H1 (cell line): ENCODE data around the gene MOB3C. TPM values are rescaled to one million over a fixed set of nuclear protein-coding genes. Genes with fewer than 3 reads are reported as not detected.

Experiments
- CTCF ChIA-PET: fragments of 300-600 bp; sonication (Branson Sonifier 250); formaldehyde crosslinking; loops from one replicate; lab custom pipeline; 2021; ENCODE audit not compliant: partially characterized antibody; lab: Charles Lee
- POLR2A ChIA-PET: fragments of 300-600 bp; sonication (Branson Sonifier 250); formaldehyde crosslinking; loops from one replicate; lab custom pipeline; 2021; ENCODE audit warnings: inconsistent platforms; ENCODE audit not compliant: partially characterized antibody; lab: Charles Lee
- DNase-seq, 2 experiments: peaks; one replicate each; pipeline versions ENCODE4 v3.0.0 to v3.0.0-alpha.2; 2010 to 2022; ENCODE audit warnings: low spot score in 2 of 2, low read depth in 1 of 2, mixed read lengths in 1 of 2
- FAIRE-seq: peaks from 2 replicates; lab custom pipeline; 2011; peaks lifted over from hg19 to GRCh38; lab: Jason Lieb, UNC
- H2AFZ ChIP-seq: 2 replicates; pipeline ENCODE4 v1.8.1; 2012; ENCODE audit warnings: low read length, inconsistent platforms
- H2AK5ac ChIP-seq: 2 replicates; pipeline ENCODE4 v1.6.1; 2013; ENCODE audit warnings: low read depth, low read length
- H2BK120ac ChIP-seq: replicated peaks from 2 replicates; pipeline ENCODE3; 2013; ENCODE audit warnings: low read depth, low read length, inconsistent platforms
- H2BK12ac ChIP-seq: 2 replicates; pipeline ENCODE4 v1.6.1; 2013; ENCODE audit warnings: low read depth, low read length
- H2BK15ac ChIP-seq: 2 replicates; pipeline ENCODE4 v1.6.1; 2013; ENCODE audit warnings: low read length
- H2BK20ac ChIP-seq: 2 replicates; pipeline ENCODE4 v1.6.1; 2013; ENCODE audit warnings: low read length
- H2BK5ac ChIP-seq: 2 replicates; pipeline ENCODE4 v1.6.1; 2013; ENCODE audit warnings: low read depth, low read length
- H3K14ac ChIP-seq: 2 replicates; pipeline ENCODE4 v1.6.1; 2013; ENCODE audit warnings: inconsistent platforms; ENCODE audit not compliant: insufficient read length
- H3K18ac ChIP-seq: 2 replicates; pipeline ENCODE4 v1.6.1; 2013; ENCODE audit warnings: low read length; ENCODE audit errors: extremely low read depth
- H3K23ac ChIP-seq: 2 replicates; pipeline ENCODE4 v1.6.1; 2013; ENCODE audit warnings: inconsistent platforms; ENCODE audit not compliant: insufficient read length
- H3K23me2 ChIP-seq: 2 replicates; pipeline ENCODE4 v1.6.1; 2013; ENCODE audit warnings: low read depth, low read length
- H3K27ac ChIP-seq: 2 replicates; pipeline ENCODE4 v1.6.1; 2011; ENCODE audit warnings: low read depth, low read length, inconsistent platforms
- H3K27me3 ChIP-seq, 4 experiments: replicated peaks in 1 of 4; 1 replicate in 1 of 4; 2 replicates in 3 of 4; pipeline versions ENCODE4 v1.6.1 to v1.8.1; 2011 to 2013; ENCODE audit warnings: low read length in 3 of 4, mild to moderate bottlenecking in 3 of 4, inconsistent platforms in 2 of 4, mixed read lengths in 2 of 4, moderate library complexity in 1 of 4; ENCODE audit not compliant: control insufficient read depth in 3 of 4, insufficient read depth in 3 of 4; ENCODE audit errors: extremely low read depth in 1 of 4
- H3K36me3 ChIP-seq, 4 experiments: 2 replicates each; pipeline versions ENCODE4 v1.6.1 to v1.8.1; 2011 to 2013; ENCODE audit warnings: mild to moderate bottlenecking in 4 of 4, low read length in 3 of 4, moderate library complexity in 2 of 4, control low read depth in 1 of 4, inconsistent platforms in 1 of 4; ENCODE audit not compliant: insufficient read depth in 4 of 4, control insufficient read depth in 2 of 4
- H3K4ac ChIP-seq: replicated peaks from 2 replicates; pipeline ENCODE3; 2013; ENCODE audit warnings: low read length, low read depth, mixed read lengths, inconsistent platforms; ENCODE audit not compliant: insufficient read length
- H3K4me1 ChIP-seq, 4 experiments: replicated peaks in 1 of 4; 1 replicate in 1 of 4; 2 replicates in 3 of 4; pipeline versions ENCODE4 v1.6.1 to v1.8.1; 2011 to 2013; ENCODE audit warnings: low read length in 3 of 4, inconsistent platforms in 2 of 4, mixed read lengths in 1 of 4; ENCODE audit not compliant: insufficient read depth in 4 of 4, control insufficient read depth in 3 of 4
- H3K4me2 ChIP-seq, 2 experiments: 2 replicates each; pipeline versions ENCODE4 v1.6.1 to v1.8.1; 2011 to 2013; ENCODE audit warnings: low read depth in 2 of 2, low read length in 2 of 2, control low read depth in 1 of 2, inconsistent platforms in 1 of 2, mild to moderate bottlenecking in 1 of 2; ENCODE audit not compliant: insufficient read depth in 1 of 2
- H3K4me3 ChIP-seq, 4 experiments: fragments of 200-600, 300-600 bp in 1 of 4; sonication (generic), shearing (Covaris generic), sonication (Bioruptor Twin) in 1 of 4; 2 replicates each; pipeline versions ENCODE4 v1.5.1 to v1.8.1; 2011 to 2016; ENCODE audit warnings: low read length in 4 of 4, low read depth in 3 of 4, control low read depth in 2 of 4, inconsistent platforms in 2 of 4, mild to moderate bottlenecking in 2 of 4, mixed read lengths in 1 of 4, moderate library complexity in 1 of 4; ENCODE audit not compliant: insufficient read depth in 2 of 4; ENCODE audit errors: extremely low read depth in 1 of 4
- H3K56ac ChIP-seq: replicated peaks from 2 replicates; pipeline ENCODE3; 2013; ENCODE audit warnings: low read depth, mild to moderate bottlenecking, mixed read lengths, low read length, inconsistent platforms; ENCODE audit not compliant: insufficient read length
- H3K79me1 ChIP-seq: 2 replicates; pipeline ENCODE4 v1.6.1; 2013; ENCODE audit warnings: low read depth, low read length, control low read depth
- H3K79me2 ChIP-seq, 2 experiments: 2 replicates each; pipeline versions ENCODE4 v1.6.1 to v1.8.1; 2012 to 2013; ENCODE audit warnings: low read length in 2 of 2, mild to moderate bottlenecking in 2 of 2, inconsistent platforms in 1 of 2; ENCODE audit not compliant: insufficient read depth in 2 of 2, control insufficient read depth in 1 of 2
- H3K9ac ChIP-seq, 4 experiments: replicated peaks in 1 of 4; 1 replicate in 1 of 4; 2 replicates in 3 of 4; pipeline versions ENCODE4 v1.6.1 to v1.8.1; 2011 to 2013; ENCODE audit warnings: low read depth in 3 of 4, low read length in 3 of 4, control low read depth in 2 of 4, mild to moderate bottlenecking in 2 of 4, moderate library complexity in 2 of 4, inconsistent platforms in 1 of 4; ENCODE audit errors: extremely low read depth in 1 of 4
- H3K9me3 ChIP-seq, 2 experiments: 2 replicates each; pipeline versions ENCODE4 v1.6.1 to v1.8.1; 2012 to 2013; ENCODE audit warnings: mild to moderate bottlenecking in 2 of 2, moderate library complexity in 2 of 2, control low read depth in 1 of 2, inconsistent platforms in 1 of 2, low read depth in 1 of 2, low read length in 1 of 2, mixed read lengths in 1 of 2; ENCODE audit not compliant: insufficient read depth in 2 of 2
- H4K20me1 ChIP-seq, 2 experiments: replicated peaks in 1 of 2; 2 replicates each; pipeline versions ENCODE3 to v1.8.1; 2011 to 2013; ENCODE audit warnings: inconsistent platforms in 2 of 2, low read length in 2 of 2, mild to moderate bottlenecking in 1 of 2; ENCODE audit not compliant: insufficient read depth in 2 of 2, control insufficient read depth in 1 of 2
- H4K5ac ChIP-seq: 2 replicates; pipeline ENCODE4 v1.6.1; 2013; ENCODE audit warnings: low read length, low read depth, mixed read lengths, inconsistent platforms; ENCODE audit not compliant: insufficient read length
- H4K8ac ChIP-seq: 2 replicates; pipeline ENCODE4 v1.8.0; 2013; ENCODE audit warnings: mild to moderate bottlenecking, moderate library complexity, low read length, inconsistent platforms; ENCODE audit not compliant: insufficient read depth; ENCODE audit errors: extremely low read depth
- H4K91ac ChIP-seq: replicated peaks from 2 replicates; pipeline ENCODE3; 2013; ENCODE audit warnings: low read length, mixed read lengths, inconsistent platforms; ENCODE audit not compliant: insufficient read length
- CBX5 ChIP-seq: fragments of 300-800, 300-1000 bp; sonication (generic); IDR thresholded peaks from 2 replicates; pipeline ENCODE4 v1.7.1; 2016; ENCODE audit warnings: antibody characterized with exemption, low read length, low read depth
- CREB1 ChIP-seq: IDR thresholded peaks from 2 replicates; pipeline ENCODE4 v1.6.1; 2012; ENCODE audit warnings: inconsistent platforms
- EGR1 ChIP-seq: IDR thresholded peaks from 2 replicates; pipeline ENCODE4 v1.6.1; 2011; ENCODE audit warnings: low read depth, low read length, borderline replicate concordance
- EZH2 ChIP-seq: fragments of 200-600 bp; sonication (generic); IDR thresholded peaks from 2 replicates; pipeline ENCODE4 v1.7.1; 2012; ENCODE audit warnings: low read depth, mild to moderate bottlenecking, moderate library complexity, low read length, inconsistent platforms; ENCODE audit not compliant: severe bottlenecking
- MAFK ChIP-seq: IDR thresholded peaks from 2 replicates; pipeline ENCODE4 v1.6.1; 2012; ENCODE audit warnings: low read depth, mild to moderate bottlenecking, improper control_type of control experiment, low read length
- RBBP5 ChIP-seq: IDR thresholded peaks from 2 replicates; pipeline ENCODE4 v1.7.1; 2012; ENCODE audit warnings: low read depth, mild to moderate bottlenecking, inconsistent platforms, low read length, moderate library complexity, borderline replicate concordance
- RNF2 ChIP-seq: fragments of 200-900, 300-1000 bp; sonication (generic); IDR thresholded peaks from 2 replicates; pipeline ENCODE4 v1.7.1; 2016; ENCODE audit warnings: borderline replicate concordance, low read depth, mild to moderate bottlenecking, antibody characterized with exemption, low read length; ENCODE audit not compliant: poor library complexity, severe bottlenecking; ENCODE audit errors: missing control alignments
- RXRA ChIP-seq: IDR thresholded peaks from 2 replicates; pipeline ENCODE4 v1.6.1; 2011; ENCODE audit warnings: low read depth, mild to moderate bottlenecking, low read length, moderate library complexity; ENCODE audit not compliant: insufficient read depth
- SIX5 ChIP-seq: IDR thresholded peaks from 2 replicates; pipeline ENCODE4 v1.6.1; 2011; ENCODE audit warnings: mild to moderate bottlenecking, low read depth, low read length
- TAF1 ChIP-seq: IDR thresholded peaks from 2 replicates; pipeline ENCODE4 v1.6.1; 2011; ENCODE audit warnings: mild to moderate bottlenecking, low read depth, low read length
- TEAD4 ChIP-seq: IDR thresholded peaks from 2 replicates; pipeline ENCODE4 v1.6.1; 2012; ENCODE audit warnings: low read depth, low read length, inconsistent platforms, mixed read lengths
- WGBS, 2 experiments: shearing (Covaris generic) in 1 of 2; methylation state at CpG; one replicate each; pipeline versions ENCODE4 v1.1.6 to v1.1.7; 2013 to 2015; ENCODE audit warnings: low lambda C conversion rate in 2 of 2, mixed read lengths in 2 of 2, inconsistent platforms in 1 of 2, low coverage in 1 of 2, missing lambda C conversion rate in 1 of 2; ENCODE audit not compliant: insufficient replicate concordance in 2 of 2, insufficient coverage in 1 of 2, insufficient read length in 1 of 2; ENCODE audit errors: extremely low coverage in 1 of 2, missing lambda C conversion rate in 1 of 2; 5-methylcytosine and 5-hydroxymethylcytosine counted together
- polyA plus RNA-seq, 7 experiments: library from polyadenylated mRNA; depleted of rRNA in 3 of 7; stranded (reverse) in 5 of 7; unstranded in 2 of 7; fragments of >200 nt in 5 of 7; fragments of 200-250 nt in 2 of 7; gene quantifications; 1 replicate in 5 of 7; 2 replicates in 1 of 7; 4 replicates in 1 of 7; pipeline versions ENCODE4 v1.2.1 to v1.2.3, GENCODE V29; 2011 to 2013; ENCODE audit warnings: missing spikeins in 2 of 7, mixed read lengths in 2 of 7
- total RNA-seq: library from RNA; stranded (reverse); fragmentation: NEBNext Ultra II Directional; extraction: Animal tissue kit (Norgen Biotek cat#: 25700); gene quantifications from 2 replicates; pipeline ENCODE4 v1.2.1, GENCODE V29; 2021
- TF ChIP-seq, protein P1 (sequence below): IDR thresholded peaks from 2 replicates; pipeline ENCODE4 v1.6.1; 2011; ENCODE audit warnings: low read depth, mild to moderate bottlenecking, low read length; ENCODE audit not compliant: insufficient read depth

The MOB3C gene
- total and polyA plus RNA-seq, 2 of the 8 experiments (the other 6 are each of a cell fraction or from before 2014, with no cell fraction given), result 5.8 to 6.6 TPM

DNA sequence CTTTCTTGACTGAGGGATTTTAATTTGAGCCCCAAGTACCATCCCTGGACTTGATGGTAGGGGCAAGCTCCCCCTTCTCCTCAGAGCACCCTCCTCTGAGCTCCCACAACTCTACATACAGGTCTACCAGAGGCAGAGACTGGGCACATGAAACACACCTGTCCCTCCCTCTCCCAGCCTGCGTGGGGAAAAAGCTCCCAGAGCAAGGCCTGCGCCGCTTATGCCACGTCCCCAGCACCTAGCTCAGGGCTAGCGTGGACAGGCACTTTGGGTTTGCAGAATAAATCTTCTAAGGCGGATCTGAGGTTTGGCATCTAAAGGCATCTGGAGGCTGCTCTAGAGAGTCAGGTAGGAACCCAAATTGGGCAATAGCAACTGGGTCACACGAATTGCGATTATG lies 57.6 kb downstream of the MOB3C start:
- H4K91ac ChIP-seq, result no peak overlapping the region
- no peak overlapping the region for H3K27ac ChIP-seq
- H2BK15ac ChIP-seq, result no peak overlapping the region
- no peaks in the 10 kb centered on the region for H3K23me2 ChIP-seq
- no peak overlapping the region for H3K56ac ChIP-seq
- H4K20me1 ChIP-seq, result no peaks in the 10 kb centered on the region
- no peak overlapping the region for H4K5ac ChIP-seq
- no peak overlapping the region for H2BK5ac ChIP-seq
- H2BK120ac ChIP-seq, result no peak overlapping the region
- ChIA-PET POLR2A (interaction anchor here (0.7 kb wide), 1 partner anchor 12 kb away, joined by 3 read pairs; no protein-coding TSS in a partner anchor), CTCF (interaction anchor here (0.7 to 4.9 kb wide), 11 partner anchors 8 to 189 kb away, joined by 3 to 26 read pairs (median 5); partner anchors contain the start of genes KNCN and MKNK1)
- no peak overlapping the region for H3K14ac ChIP-seq
- H3K27me3 ChIP-seq, result no peaks in the 10 kb centered on the region
- no peaks in the 10 kb centered on the region; the same call in 1 of the 2 replicates for H3K79me1 ChIP-seq
- FAIRE-seq (no peak), DNase-seq (no peak)
- peak overlapping the region; percentile 48; the same call in 1 of the 2 replicates for H3K18ac ChIP-seq
- H2BK20ac ChIP-seq, result no peak overlapping the region
- H3K4me1 ChIP-seq, result no peaks in the 10 kb centered on the region; a peak in 1 of 7 replicates
- no peak overlapping the region for H4K8ac ChIP-seq
- H3K4me2 ChIP-seq, result no peak overlapping the region
- no peaks in the 10 kb centered on the region for H3K9me3 ChIP-seq
- H3K36me3 ChIP-seq, result no peaks in the 10 kb centered on the region
- no peaks in the 10 kb centered on the region for H3K79me2 ChIP-seq
- no peak for TF ChIP-seq CBX5
- TF ChIP-seq MAFK, result no peak
- no peak for TF ChIP-seq EZH2
- TF ChIP-seq TAF1, result no peak
- no peak for TF ChIP-seq SIX5
- TF ChIP-seq RNF2, result no peak
- no peak for TF ChIP-seq EGR1
- no peak for TF ChIP-seq RBBP5
- TF ChIP-seq RXRA, result no peak
- TF ChIP-seq, protein P1, sequence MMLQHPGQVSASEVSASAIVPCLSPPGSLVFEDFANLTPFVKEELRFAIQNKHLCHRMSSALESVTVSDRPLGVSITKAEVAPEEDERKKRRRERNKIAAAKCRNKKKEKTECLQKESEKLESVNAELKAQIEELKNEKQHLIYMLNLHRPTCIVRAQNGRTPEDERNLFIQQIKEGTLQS, result no peak
- TF ChIP-seq TEAD4, result no peak
- TF ChIP-seq CREB1, result no peak
- WGBS, 2 experiments, result 94% methylated on average over 6 of the region's 8 CpGs; no CpG with 5 or more reads in 1 of the 2 experiments
- H2BK12ac ChIP-seq, result no peak overlapping the region
- H2AFZ ChIP-seq, result no peak overlapping the region
- no peak overlapping the region for H3K4me3 ChIP-seq
- H3K9ac ChIP-seq, result no peak overlapping the region
- H3K23ac ChIP-seq, result no peak overlapping the region
- no peak overlapping the region for H3K4ac ChIP-seq
- H2AK5ac ChIP-seq, result no peak overlapping the region
